AG04449 (cell line): Measurements from ENCODE around the gene RFK.

Source experiments
- CTCF ChIA-PET: fragments of 350-600 bp; formaldehyde crosslinking; extraction: SDS; loops from one replicate; lab custom pipeline; 2021; ENCODE audit warnings: antibody characterized with exemption; lab: Yijun Ruan, JAX
- POLR2A ChIA-PET: fragments of 400-600, 350-600 bp; formaldehyde crosslinking; extraction: SDS; loops from one replicate; lab custom pipeline; 2020; ENCODE audit warnings: antibody characterized with exemption, inconsistent platforms; lab: Yijun Ruan, JAX
- DNase-seq: peaks from one replicate; pipeline ENCODE4 v3.0.0-alpha.2; 2010; ENCODE audit warnings: low read depth, low spot score
- H3K4me3 ChIP-seq: 2 replicates; pipeline ENCODE4 v1.5.1; 2011; ENCODE audit warnings: low read depth, mild to moderate bottlenecking, control low read depth, low read length
- CTCF ChIP-seq: IDR thresholded peaks from one replicate; pipeline ENCODE4 v1.5.1; 2011; ENCODE audit warnings: mild to moderate bottlenecking, moderate library complexity, low read length, control low read depth, inconsistent platforms; ENCODE audit not compliant: insufficient read depth; ENCODE audit errors: missing control alignments

The RFK gene

GRCh38 chr9:76353280-76353679 lies 40.9 kb downstream of the RFK start:
- TF ChIP-seq CTCF, result no peak
- CTCF ChIA-PET, result no interaction called here
- H3K4me3 ChIP-seq, result no peak overlapping the region
- POLR2A ChIA-PET, result no interaction called here
- DNase-seq, result no peak

GRCh38 chr9:76352026-76352620 lies 42.1 kb downstream of the RFK start:
- POLR2A ChIA-PET, result no interaction called here
- no peak overlapping the region for H3K4me3 ChIP-seq
- no peak for DNase-seq
- CTCF ChIA-PET, result no interaction called here
- no peak for TF ChIP-seq CTCF

GRCh38 chr9:76351006-76351405 lies 43.2 kb downstream of the RFK start:
- TF ChIP-seq CTCF, result no peak
- H3K4me3 ChIP-seq, result no peak overlapping the region
- CTCF ChIA-PET, result interaction anchor here (1.0 kb wide), 1 partner anchor 10 kb away, joined by 4 read pairs; no protein-coding TSS in a partner anchor
- no peak for DNase-seq
- POLR2A ChIA-PET, result no interaction called here

- POLR2A ChIA-PET, result no interaction called here
- TF ChIP-seq CTCF, result no peak
- no peak for DNase-seq
- CTCF ChIA-PET, result interaction anchor here (1.0 kb wide), 1 partner anchor 13 kb away, joined by 3 read pairs; no protein-coding TSS in a partner anchor
- no peak overlapping the region for H3K4me3 ChIP-seq
Observed at GRCh38 chr9:76349865-76350264, 44.4 kb downstream of the RFK start.

GRCh38 chr9:76342858-76343257 lies 51.4 kb downstream of the RFK start:
- no peak for DNase-seq
- ChIA-PET CTCF (no interaction called here), POLR2A (no interaction called here)
- no peak for TF ChIP-seq CTCF
- H3K4me3 ChIP-seq, result no peak overlapping the region

- no peak overlapping the region for H3K4me3 ChIP-seq
- ChIA-PET POLR2A (no interaction called here), CTCF (interaction anchor here (0.7 kb wide), 1 partner anchor 14 kb away, joined by 3 read pairs; no protein-coding TSS in a partner anchor)
- no peak for DNase-seq
- no peak for TF ChIP-seq CTCF
Observed at GRCh38 chr9:76342201-76342600, 52.0 kb downstream of the RFK start.
